GM23248 (cell line): Measurements from ENCODE around the gene ATN1.

Source experiments
- EZH2 ChIP-seq: fragments of 200-600 bp; sonication (generic); IDR thresholded peaks from 2 replicates; pipeline ENCODE4 v1.6.1; 2018; ENCODE audit warnings: antibody characterized with exemption, mild to moderate bottlenecking; ENCODE audit not compliant: insufficient read depth, poor library complexity, severe bottlenecking
- EZH2phosphoT487 ChIP-seq: fragments of 200-600 bp; sonication (generic); IDR thresholded peaks from 2 replicates; pipeline ENCODE4 v1.6.1; 2018; ENCODE audit warnings: antibody characterized with exemption, moderate library complexity, mild to moderate bottlenecking, low read depth; ENCODE audit not compliant: insufficient read depth

- TF ChIP-seq EZH2 (no peak), EZH2phosphoT487 (no peak)
These were observed 52.3 kb downstream of the ATN1 start for GRCh38 chr12:6980075-6980474.
